ENCODE results near the gene C18orf63.

Gene C18orf63

DNA sequence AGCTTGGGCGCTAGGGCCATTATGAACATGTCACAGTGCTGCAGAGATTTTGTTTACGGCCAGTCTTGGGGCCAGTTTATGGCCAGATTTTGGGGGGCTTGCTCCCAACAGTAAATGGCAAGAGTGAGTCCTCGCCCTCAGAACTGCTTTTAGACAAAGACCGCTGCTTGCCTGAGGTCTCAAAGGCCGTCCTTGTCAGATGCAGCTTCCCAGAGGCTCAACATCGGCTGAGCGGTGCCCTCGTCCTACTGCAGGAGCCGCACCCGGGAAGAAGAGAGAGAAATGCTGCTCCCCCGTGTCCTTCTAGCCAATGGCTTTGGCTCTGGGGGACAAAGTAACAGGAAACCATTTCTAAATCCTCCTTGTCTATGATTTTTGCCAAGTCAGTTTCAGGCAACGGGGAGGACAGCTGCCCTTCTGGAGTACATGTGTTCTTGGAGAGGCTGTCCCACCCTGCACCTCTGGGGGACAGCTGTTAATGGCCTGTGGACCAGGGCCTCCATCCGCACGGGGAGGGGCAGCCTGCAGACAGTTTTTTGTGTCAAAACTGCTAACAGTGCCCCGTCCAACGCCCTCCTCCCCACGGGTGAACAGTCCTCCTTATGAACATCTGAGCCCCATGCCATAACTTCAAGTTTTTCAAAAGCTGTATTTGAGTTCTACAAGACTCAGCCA is 66.1 kb downstream of the C18orf63 start:
- DNase-seq, result no peak

DNA sequence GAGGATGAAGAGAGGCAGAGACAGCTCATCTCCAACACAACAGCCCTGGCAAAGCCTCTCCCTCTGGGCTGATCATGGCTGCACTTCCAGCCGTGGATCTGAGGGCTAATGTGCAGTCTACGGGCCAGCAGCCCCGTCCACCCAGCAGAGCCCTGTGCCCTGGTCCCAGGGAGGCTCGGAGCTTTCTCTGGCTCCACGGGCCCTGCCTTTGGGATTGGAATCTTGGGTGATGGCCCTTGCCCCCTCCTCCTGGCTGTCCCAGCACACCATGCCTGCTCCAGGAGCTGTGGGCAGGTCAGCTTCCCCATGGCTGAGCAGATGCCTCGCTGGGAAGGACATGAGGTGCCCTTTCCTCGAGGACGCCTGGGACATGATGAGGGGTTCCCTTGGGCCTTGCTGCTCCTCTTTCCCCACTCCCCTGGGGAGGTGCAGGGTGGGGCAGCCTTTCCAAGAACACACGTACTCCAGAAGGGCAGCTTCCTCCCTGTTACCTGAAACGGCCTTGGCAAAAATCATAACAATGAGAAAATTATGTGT is 66.9 kb downstream of the C18orf63 start:
- DNase-seq, result no peak

DNA sequence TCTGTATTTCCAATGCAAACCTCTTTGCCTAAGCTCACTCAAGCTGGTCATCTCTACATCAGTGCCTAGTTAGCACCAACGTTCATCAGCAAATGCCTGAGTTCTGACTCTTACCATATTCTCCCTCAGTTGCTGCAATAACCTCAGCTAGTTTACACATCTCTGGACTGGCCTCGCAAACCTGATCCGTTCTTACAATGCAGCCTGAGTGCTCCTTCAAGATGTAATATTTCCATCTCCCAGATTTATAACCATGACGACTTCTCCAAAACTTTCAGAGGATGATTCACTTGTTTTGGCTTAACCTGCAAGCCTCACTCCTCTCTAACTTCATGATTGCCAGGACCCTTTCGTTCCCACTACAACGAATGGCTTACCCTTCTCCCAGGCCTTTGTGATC is 71.7 kb downstream of the C18orf63 start:
- DNase-seq, result no peak

DNA sequence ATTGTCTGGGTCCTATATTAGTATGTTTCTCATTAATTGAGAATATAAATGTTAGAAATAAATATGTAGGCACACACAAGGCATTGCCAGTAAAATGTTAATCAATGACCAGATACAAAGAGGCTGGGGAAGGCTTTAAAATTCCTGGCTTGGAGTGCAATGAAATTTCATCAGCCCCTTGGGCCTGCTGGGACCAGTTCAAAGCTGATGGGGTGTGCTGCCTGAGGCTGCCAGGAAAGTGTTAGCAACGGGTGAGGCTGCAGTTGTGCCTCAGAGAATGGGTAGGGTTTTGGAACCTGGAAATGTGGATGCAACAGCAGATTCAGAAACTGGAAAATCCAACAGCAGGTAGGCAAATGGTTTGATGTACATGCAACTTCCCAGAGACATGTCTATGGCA is 72.6 kb downstream of the C18orf63 start:
- DNase-seq, result no peak

DNA sequence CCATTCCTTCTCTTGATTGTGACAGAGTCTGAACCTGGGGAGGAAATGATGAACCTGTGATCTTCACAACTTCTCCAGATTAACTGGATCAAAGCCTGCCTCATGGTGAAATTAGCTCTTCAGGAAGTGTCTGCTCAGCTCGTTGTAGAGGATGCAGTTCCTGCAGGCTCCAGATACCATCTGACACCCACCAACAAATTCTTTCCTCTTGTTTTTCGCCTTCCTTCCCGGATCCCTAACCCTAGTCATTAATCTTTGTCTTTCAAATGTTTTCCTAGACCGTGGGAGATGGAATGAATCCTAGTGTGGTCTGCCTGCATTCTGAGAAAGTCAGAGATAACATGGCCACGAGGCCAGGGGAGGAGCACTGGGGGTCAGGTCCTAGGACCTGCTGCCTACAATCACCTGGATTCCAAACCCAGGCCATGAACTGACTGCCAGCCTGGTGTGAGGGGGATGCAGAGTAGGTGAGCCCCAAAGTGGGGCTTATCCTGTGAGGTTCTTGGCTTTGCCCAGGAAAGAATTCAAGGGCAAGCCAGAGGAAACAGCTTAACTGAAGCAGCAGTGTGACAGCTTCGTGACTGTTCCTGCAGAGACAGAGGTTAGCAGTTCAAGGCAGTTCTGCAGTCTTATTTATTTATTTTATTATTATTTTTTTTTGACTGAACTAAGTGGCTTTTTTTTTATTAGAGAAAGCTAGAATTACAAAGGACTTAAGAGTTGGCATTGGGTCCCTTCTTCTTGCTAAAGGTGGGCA is 73.7 kb downstream of the C18orf63 start:
- no peak for DNase-seq

DNA sequence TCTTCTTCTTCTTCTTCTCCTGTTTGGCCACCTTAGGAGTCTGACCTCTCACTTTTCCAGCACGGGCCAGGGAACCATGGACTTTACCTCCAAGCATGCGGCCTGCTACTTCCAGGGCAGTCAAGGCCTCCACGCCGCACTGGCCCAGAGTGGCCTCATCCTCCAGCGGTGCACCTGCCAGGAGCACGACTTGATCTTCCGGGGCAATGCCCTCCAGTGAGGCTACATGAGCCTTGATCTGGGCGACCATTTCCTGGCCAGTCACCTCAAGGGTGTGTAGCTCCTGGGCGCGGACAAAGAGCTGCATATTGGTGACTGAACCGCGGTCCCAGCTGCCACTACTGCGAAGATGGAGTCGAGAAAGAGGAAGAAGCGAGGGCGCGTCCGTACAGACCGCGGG is 74.4 kb downstream of the C18orf63 start:
- no peak for DNase-seq

DNA sequence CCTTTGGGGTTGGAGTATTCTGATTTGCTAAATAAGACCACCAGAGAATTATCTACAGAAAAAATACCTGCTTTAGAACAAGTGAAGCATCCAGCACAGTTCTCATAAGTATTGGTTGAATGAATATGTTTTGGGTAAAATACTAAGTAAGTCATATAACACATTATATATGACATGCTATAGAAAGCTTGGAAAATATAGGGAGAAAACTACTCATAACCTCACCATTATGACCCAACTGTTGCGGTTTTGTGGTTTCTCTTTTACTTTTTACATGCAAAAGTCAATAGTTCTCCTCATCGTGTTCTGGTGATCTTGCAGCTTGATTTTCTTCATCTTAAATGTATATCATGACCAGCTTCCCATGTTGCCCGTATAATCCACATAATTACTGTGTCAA is 75.3 kb downstream of the C18orf63 start:
- no peak for DNase-seq

DNA sequence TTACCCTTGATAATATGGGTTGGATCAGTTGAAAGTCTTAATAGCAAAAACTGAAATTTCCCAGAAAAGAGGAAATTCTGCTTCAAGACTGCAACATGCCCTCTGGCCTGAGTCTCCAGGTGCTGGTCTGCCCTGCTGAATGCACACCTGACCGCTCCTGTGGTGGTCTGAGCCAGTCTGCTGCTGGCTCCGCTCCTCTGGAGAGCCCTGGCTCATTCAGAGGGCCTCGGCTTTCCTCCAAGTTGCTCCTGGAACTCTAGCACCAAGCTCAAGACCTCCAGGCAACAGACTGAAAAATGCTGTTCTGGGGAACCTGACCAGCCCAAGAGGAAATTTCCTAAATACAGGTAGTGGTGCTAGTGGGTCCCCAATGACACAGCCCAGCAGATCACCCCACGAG is 76.7 kb downstream of the C18orf63 start:
- DNase-seq, result no peak

DNA sequence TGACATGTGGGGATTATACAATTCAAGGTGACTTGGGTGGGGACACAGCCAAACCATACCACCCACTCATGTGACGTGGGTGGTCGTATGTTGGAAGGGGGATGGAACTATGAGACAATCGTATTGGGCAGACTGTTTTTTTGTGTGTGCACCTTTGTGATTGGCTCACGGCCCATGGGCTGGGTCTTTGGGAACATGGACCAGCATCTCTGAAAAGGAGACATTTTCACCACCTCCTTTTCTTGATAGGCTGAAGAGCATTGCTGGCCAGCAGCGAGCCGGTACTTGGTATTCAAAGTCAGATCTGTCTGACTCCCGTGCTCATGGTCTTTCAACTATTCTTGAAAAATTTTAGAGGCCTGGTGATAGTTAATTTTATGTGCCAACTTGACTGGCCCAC is 79.4 kb downstream of the C18orf63 start:
- DNase-seq, result no peak

DNA sequence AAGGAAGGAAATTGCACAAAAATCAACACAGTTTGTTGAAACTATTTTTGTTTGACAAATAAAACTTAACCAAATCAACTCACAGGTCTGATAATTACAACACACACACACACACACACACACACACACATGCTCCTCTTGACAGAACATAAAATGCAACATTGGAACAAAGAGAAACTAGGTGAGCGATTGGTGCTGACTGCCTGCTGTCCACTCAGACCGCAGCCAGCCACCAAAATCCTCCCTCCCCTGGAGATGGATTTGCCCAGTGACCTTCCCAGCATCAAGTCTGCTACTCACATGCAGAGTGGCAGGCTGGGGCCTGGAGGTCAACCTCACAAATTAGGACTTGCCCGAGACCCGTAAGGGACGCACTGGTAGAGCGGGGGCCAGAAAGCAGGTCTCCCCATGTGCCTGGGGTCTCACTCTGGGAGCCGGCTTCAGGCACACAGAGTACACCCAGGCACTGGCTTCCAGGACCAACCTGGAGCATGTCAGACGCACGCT is 80.1 kb downstream of the C18orf63 start:
- DNase-seq, result no peak

DNA sequence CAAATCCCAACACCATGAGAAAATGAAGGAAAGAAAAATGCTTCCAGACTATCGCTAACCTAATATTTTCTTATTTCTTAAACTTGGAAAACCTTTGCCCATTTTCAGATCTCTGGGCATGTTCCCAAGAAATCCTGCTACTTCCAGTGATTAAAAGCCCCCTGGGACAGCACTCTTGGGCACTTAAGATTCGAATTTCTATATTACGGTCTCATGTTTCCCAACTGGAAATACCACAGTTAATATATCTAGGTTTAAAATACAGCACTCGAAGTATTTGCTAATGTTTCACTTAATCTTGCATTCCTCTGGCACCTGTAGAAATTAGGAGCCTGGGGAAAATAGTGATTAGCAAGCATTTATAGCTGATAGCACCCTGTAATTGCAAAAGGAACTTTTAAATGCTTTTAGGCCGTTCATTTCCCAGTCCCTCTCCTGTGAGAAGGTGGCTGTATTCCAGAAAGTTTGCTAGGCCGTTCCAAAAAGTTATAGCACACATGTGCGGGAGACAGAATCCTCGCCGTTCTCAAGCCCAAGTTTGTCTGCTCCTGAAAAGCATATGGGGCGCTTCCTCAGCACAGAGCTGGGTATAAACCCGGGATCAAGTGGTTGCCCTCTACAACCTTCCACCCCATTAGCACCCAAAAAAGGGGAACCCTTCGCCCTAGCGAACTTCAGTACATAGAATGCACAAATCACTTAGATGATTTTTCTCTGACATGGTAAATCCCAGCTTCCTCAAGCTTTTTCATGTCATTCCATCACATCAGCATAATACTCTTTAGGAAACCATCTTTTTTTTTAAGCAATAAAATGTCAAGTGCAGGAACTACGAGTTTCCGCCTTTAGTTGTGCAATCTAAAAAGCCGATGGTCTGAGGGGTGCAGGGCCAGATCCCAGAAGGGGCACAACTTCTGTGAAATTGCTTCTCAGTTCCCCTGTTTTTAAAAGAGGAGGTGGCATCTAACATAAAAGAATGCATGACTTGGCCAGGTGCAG is 80.8 kb downstream of the C18orf63 start:
- no peak for DNase-seq

DNA sequence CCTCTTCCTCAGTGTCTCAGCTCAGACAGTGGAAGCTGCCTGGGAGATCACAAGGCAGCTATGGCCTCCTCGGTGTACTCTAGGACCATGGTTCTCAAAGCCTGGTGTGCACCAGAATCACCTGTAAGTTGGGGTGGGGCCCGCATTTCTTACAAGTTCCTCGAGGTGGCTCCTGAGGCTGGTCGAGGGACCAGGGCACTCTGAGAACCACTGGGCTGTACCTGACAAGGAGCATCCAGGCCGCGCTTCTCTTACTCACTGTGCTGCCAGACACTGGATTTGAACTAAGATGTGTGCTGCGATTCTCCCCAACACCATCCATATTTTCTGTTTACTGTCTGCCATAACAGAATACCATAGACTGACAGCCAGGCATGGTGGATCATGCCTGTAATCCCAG is 81.9 kb downstream of the C18orf63 start:
- no peak for DNase-seq

DNA sequence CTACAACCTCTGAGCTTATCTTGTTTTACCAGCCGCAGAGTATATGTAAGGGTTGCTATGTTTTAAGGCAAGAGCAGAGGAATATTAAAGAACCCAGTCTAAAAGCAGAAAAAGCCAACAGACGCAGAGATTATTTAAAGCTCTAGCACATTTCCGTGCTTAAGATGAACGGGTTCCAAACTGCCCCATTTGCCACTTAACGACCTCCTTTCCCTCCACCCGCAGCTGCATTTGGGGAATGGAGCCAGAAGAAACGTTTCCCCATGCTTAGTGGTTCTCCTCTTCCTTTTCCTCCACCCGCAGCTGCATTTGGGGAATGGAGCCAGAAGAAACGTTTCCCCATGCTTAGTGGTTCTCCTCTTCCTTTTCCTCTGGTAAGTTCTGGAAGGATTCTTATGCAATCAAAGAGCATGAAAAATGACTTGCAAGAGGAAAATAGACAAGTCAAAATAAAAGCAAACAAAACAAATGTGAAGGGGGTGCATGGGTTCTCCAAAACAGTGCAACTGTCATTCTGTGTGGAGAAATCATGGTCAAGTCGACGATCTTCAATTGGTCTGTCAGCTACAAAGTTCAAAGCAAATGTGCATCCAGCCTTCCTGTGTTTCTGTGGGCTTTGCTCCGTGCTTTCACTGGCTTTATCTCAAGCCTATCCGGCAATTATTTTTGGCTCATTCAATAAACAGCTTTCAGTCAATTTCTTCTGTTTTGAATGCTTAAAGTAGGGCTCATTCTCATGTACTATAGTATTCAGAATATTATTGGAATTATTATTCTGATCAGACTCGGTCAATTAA is 83.7 kb downstream of the C18orf63 start:
- DNase-seq, result no peak

DNA sequence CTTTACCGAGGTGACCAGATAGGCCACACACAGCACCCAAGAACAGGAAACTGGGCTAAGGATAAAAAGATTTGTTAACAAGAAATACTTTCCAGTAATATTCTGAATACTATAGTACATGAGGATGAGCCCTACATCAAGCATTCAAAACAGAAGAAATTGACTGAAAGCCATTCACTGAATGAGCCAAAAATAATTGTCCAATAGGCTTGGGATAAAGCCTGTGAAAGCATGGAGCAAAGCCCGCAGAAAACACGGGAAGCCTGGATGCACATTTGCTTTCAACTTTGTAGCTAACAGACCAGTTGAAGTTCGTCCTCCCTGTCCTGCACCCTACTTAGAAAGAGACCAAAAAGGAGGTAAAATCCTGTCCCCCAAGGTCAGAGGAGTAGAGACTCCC is 85.2 kb downstream of the C18orf63 start:
- DNase-seq, result no peak

DNA sequence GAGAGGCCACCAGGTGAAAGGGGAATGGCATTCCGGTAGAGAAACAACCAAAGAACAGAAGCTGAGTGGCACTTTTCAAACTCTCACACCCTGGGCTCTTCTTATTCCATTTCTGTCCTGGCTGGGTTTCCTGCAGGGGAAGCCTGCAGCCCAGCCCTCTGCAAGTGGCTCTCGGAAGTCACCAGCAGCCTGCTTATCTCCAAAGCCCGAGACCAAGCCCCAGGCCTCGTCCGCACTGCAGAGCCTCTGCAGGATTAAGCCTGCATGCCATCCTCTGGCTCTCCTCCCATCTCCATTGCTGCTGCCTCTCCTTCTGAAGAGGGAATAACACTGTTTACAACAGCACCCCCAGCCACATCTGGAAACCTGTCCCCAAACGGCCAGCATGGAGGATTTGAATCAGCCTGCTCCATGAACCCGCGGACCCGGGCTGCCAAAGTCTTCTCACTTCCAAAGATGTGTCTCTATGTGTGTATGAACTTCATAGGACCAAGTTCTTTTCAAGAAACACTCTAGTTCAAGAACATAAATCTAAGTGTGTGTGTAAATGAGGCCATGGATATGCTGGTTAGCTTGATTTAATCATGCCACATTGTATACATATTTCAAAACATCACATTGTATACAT is 87.3 kb downstream of the C18orf63 start:
- no peak for DNase-seq

DNA sequence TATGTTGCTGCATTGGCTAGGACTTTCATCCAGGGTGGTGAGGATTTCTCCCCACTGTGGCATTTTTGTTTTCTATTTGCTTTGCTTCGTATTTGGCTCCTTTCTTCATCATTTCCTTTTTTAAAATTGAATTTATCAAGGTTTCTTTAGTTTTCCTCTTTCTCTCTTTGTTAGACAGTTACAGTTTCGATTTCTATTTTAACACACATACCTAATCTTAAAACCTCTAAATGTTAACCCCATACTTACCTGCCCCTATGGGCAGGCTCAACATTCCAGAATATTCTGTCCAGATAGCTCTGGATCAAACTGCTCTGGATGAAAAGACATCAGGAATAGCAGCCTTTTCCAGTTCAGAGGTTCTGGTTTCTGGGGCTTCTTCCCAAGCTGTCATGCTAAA is 92.2 kb downstream of the C18orf63 start:
- no peak for DNase-seq
